ENCODE results near the gene USP30. TPM values are rescaled to one million over a fixed set of nuclear protein-coding genes. Genes with fewer than 3 reads are reported as not detected.

The USP30 gene
- total and polyA plus RNA-seq, 2 donors, result 6.0 to 9.1 TPM

DNA sequence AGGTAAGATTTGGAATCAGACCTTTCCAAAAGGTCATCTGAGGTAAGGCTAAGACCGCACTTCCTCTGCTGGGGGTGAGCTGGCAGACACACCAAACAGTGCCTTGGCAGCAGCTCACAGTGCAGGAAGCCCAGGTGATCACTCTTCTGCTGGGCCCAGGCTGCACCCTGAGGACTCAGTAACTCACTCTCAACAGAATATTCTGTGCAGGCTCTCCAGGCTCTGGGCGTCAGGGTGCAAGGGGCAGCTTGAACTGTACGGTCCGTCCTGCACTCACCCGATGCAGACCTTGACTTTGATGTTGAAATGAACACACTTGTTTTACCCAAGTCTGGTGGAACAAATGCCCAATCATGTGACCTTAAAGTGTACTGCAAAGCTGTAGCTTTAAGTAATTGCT lies 34.9 kb downstream of the USP30 start:
- no peaks in the 10 kb centered on the region for H3K9me3 ChIP-seq (ENCODE audit: control insufficient read depth in 2 of 2, insufficient read depth in 1 of 2, low read length in 1 of 2)
- 93% methylated on average over 5 of the region's 5 CpGs for WGBS
- H3K36me3 ChIP-seq (ENCODE audit: control insufficient read depth in 2 of 2, insufficient read depth in 2 of 2, low read length in 1 of 2), result peaks cover 33 to 42% of the 10 kb centered on the region in 2 donors
- DNase-seq (ENCODE audit: low read depth in 6 of 9, low spot score in 9 of 9), result no peak
- H3K4me1 ChIP-seq (ENCODE audit: control insufficient read depth in 2 of 2, insufficient read depth in 2 of 2, low read length in 2 of 2), result peaks cover 3 to 4% of the 10 kb centered on the region in 2 donors
- no peaks in the 10 kb centered on the region for H3K27me3 ChIP-seq (ENCODE audit: control insufficient read depth in 2 of 2, insufficient read depth in 1 of 2, low read length in 1 of 2)
- H3K27ac ChIP-seq (ENCODE audit: low read depth in 1 of 2, low read length in 1 of 2), result no peak overlapping the region
- H3K4me3 ChIP-seq (ENCODE audit: low read length in 2 of 2), result no peak overlapping the region

DNA sequence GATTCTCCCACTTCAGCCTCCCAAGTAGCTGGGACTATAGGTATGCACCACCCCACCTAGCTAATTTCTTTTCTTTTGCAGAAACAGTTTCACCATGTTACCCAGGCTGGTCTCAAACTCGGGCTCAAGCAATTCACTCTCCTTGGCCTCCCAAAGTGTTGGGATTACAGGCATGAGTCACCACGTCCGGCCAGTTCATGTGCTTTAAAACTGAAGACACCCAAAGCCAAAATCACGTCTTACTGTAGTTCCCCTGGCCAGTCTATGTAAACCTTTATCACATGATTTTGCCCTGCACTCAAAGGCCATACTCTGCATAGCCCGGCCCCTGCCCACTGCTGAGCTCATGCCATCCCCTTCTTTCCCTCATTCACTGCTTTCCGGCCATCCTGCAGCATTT lies 36.4 kb downstream of the USP30 start:
- Histone ChIP-seq H3K27ac (ENCODE audit: low read depth in 1 of 2, low read length in 1 of 2) (no peak overlapping the region), H3K9me3 (ENCODE audit: control insufficient read depth in 2 of 2, insufficient read depth in 1 of 2, low read length in 1 of 2) (peaks cover 0 to 3% of the 10 kb centered on the region in 2 donors), H3K27me3 (ENCODE audit: control insufficient read depth in 2 of 2, insufficient read depth in 1 of 2, low read length in 1 of 2) (no peaks in the 10 kb centered on the region), H3K4me1 (ENCODE audit: control insufficient read depth in 2 of 2, insufficient read depth in 2 of 2, low read length in 2 of 2) (peaks cover 10 to 20% of the 10 kb centered on the region in 2 donors), H3K4me3 (ENCODE audit: low read length in 2 of 2) (no peak overlapping the region), H3K36me3 (ENCODE audit: control insufficient read depth in 2 of 2, insufficient read depth in 2 of 2, low read length in 1 of 2) (peaks cover 22 to 32% of the 10 kb centered on the region in 2 donors)
- no peak for DNase-seq (ENCODE audit: low read depth in 6 of 9, low spot score in 9 of 9)
- 96% methylated on average over 6 of the region's 6 CpGs for WGBS

DNA sequence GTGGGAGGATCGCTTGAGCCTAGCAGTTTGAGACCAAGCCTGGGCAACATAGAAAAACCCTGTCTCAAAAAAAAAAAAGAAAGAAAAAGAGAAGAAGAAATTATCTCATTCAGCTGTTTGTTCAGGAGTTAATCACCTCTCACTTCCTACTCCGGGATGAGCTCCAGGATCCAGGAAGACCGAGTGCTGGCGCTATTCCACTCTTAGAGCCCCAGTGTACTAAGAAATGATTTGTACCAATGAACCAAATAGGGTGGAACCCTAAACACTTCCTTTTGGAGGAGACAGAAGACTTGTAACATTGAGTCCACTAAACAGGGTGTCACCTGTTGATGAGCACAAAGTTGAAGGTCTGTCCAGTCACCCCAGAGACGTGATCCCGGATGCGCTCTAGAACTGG lies 37.3 kb downstream of the USP30 start:
- WGBS, result 97% methylated on average over 7 of the region's 7 CpGs
- H3K27me3 ChIP-seq (ENCODE audit: control insufficient read depth in 2 of 2, insufficient read depth in 1 of 2, low read length in 1 of 2), result no peaks in the 10 kb centered on the region
- H3K4me1 ChIP-seq (ENCODE audit: control insufficient read depth in 2 of 2, insufficient read depth in 2 of 2, low read length in 2 of 2), result peaks cover 10 to 21% of the 10 kb centered on the region in 2 donors
- DNase-seq (ENCODE audit: low read depth in 6 of 9, low spot score in 9 of 9), result no peak
- peaks cover 21 to 32% of the 10 kb centered on the region in 2 donors for H3K36me3 ChIP-seq (ENCODE audit: control insufficient read depth in 2 of 2, insufficient read depth in 2 of 2, low read length in 1 of 2)
- no peak overlapping the region for H3K27ac ChIP-seq (ENCODE audit: low read depth in 1 of 2, low read length in 1 of 2)
- peaks cover 0 to 3% of the 10 kb centered on the region in 2 donors for H3K9me3 ChIP-seq (ENCODE audit: control insufficient read depth in 2 of 2, insufficient read depth in 1 of 2, low read length in 1 of 2)
- H3K4me3 ChIP-seq (ENCODE audit: low read length in 2 of 2), result no peak overlapping the region

DNA sequence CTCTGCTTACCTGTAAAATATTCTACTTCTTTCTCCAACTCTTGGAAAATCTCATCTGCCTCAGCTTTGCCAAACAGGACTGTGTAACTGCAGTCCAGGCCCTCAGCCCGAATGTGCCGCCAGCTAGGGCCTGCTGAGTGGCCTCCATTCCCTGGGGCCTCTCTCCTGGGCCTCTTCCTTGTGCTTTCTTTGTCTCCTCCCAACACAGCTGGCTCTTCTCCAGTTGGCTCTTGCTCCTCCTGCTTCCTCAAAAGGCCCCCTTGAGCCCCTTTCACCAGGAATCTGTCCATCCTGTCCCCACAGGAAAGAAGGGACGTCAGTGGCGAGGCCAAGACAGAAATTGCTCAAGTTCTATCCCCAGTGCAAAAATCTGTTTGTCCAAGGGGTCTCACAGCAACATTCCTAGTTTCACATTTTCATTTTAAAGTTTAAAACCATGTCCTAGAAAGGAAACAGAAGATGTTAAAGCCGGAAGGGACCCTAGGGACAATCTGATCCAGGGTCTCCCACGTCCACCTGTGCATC lies 40.2 kb downstream of the USP30 start:
- H3K4me3 ChIP-seq (ENCODE audit: low read length in 2 of 2), result peak overlapping the region; percentile 38 to 53
- H3K9me3 ChIP-seq (ENCODE audit: control insufficient read depth in 2 of 2, insufficient read depth in 1 of 2, low read length in 1 of 2), result peaks cover 0 to 3% of the 10 kb centered on the region in 2 donors
- H3K27ac ChIP-seq (ENCODE audit: low read depth in 1 of 2, low read length in 1 of 2), result no peak overlapping the region
- H3K36me3 ChIP-seq (ENCODE audit: control insufficient read depth in 2 of 2, insufficient read depth in 2 of 2, low read length in 1 of 2), result peaks cover 3 to 20% of the 10 kb centered on the region in 2 donors
- H3K27me3 ChIP-seq (ENCODE audit: control insufficient read depth in 2 of 2, insufficient read depth in 1 of 2, low read length in 1 of 2), result no peaks in the 10 kb centered on the region
- peaks cover 14 to 26% of the 10 kb centered on the region in 2 donors for H3K4me1 ChIP-seq (ENCODE audit: control insufficient read depth in 2 of 2, insufficient read depth in 2 of 2, low read length in 2 of 2)
- 57% methylated on average over 6 of the region's 6 CpGs for WGBS
- no peak for DNase-seq (ENCODE audit: low read depth in 6 of 9, low spot score in 9 of 9)

DNA sequence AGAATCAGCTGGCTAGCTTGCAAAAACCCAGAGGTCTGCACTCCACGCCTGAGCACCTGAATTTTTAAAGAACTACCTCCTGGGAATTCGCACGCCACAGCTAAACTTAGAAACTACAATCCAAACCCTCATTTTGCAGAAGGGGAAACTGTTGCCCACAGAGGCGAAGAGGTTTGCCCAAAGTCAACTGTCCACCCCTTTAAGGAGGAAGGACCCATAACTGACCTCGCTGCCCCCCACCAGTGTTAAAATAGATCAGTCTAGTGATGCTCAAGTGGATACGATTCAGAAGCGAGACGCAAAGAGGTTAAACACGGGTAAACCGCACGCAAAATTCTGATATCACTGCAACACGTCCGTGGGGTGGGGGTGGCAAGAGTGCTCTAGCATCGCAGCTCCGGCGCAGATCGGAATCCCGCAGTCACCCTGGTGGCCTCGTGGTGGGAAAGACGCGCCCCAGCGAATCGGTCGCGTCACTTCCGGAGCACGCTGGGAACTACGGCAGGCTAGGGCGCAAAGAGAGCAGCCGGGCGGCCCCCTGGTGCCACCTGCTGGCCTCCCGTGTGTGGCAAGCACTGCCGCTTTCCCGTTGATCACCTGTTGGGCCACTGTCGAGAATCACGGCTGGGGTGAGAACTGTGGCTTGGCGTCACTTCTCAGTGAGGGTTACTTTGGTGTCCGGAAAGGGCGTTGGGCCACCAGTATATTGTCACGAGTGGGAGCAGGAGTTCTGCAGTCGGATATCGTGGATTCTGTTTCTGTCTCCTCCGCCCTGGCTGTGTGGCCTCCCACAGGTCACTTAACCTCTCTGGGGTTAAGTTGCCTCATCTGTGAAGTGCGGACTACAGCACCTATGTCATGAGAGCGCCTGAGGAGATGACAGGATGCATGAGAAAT lies 40.9 kb downstream of the USP30 start, which contains the start of gene ALKBH2:
Gene ALKBH2 (minus strand): TSS at position 451 of the 897 bp plus-strand sequence. CDS start 686 bp downstream, outside the sequence.
- peaks cover 0 to 3% of the 10 kb centered on the region in 2 donors for H3K9me3 ChIP-seq (ENCODE audit: control insufficient read depth in 2 of 2, insufficient read depth in 1 of 2, low read length in 1 of 2)
- peak within 1 kb of the TSS; percentile 38 to 53 for H3K4me3 ChIP-seq (ENCODE audit: low read length in 2 of 2)
- peak; percentile 80 to 97 (median 90) for DNase-seq (ENCODE audit: low read depth in 6 of 9, low spot score in 9 of 9)
- WGBS, result 6% methylated on average over 45 of the region's 45 CpGs
- H3K27me3 ChIP-seq (ENCODE audit: control insufficient read depth in 2 of 2, insufficient read depth in 1 of 2, low read length in 1 of 2), result no peaks in the 10 kb centered on the region
- H3K27ac ChIP-seq (ENCODE audit: low read depth in 1 of 2, low read length in 1 of 2), result peak within 1 kb of the TSS; percentile 3 to 47
- H3K4me1 ChIP-seq (ENCODE audit: control insufficient read depth in 2 of 2, insufficient read depth in 2 of 2, low read length in 2 of 2), result peaks cover 17 to 30% of the 10 kb centered on the region in 2 donors
- peaks cover 3 to 17% of the 10 kb centered on the region in 2 donors for H3K36me3 ChIP-seq (ENCODE audit: control insufficient read depth in 2 of 2, insufficient read depth in 2 of 2, low read length in 1 of 2)

DNA sequence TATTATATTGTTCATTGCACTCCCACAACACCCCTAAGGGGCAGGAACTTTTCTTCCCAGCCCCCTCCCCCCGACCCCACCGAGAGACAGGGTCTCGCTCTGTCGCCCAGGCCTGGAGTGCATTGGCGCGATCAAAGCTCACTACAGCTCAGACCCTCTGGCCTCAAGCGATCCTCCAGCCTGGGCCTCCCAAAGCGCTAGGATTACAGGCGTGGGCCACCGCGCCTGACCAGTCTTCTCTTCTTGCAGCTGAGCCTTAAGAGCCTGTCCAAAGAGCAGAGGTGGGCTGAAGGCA lies 44.7 kb downstream of the USP30 start:
- Histone ChIP-seq H3K27ac (ENCODE audit: low read depth in 1 of 2, low read length in 1 of 2) (no peak overlapping the region), H3K36me3 (ENCODE audit: control insufficient read depth in 2 of 2, insufficient read depth in 2 of 2, low read length in 1 of 2) (peaks cover 3 to 18% of the 10 kb centered on the region in 2 donors), H3K4me1 (ENCODE audit: control insufficient read depth in 2 of 2, insufficient read depth in 2 of 2, low read length in 2 of 2) (peaks cover 18 to 35% of the 10 kb centered on the region in 2 donors), H3K27me3 (ENCODE audit: control insufficient read depth in 2 of 2, insufficient read depth in 1 of 2, low read length in 1 of 2) (no peaks in the 10 kb centered on the region), H3K4me3 (ENCODE audit: low read length in 2 of 2) (peak overlapping the region; percentile 51 to 73), H3K9me3 (ENCODE audit: control insufficient read depth in 2 of 2, insufficient read depth in 1 of 2, low read length in 1 of 2) (peaks cover 0 to 3% of the 10 kb centered on the region in 2 donors)
- WGBS, result 49% methylated on average over 11 of the region's 11 CpGs
- no peak for DNase-seq (ENCODE audit: low read depth in 6 of 9, low spot score in 9 of 9)

DNA sequence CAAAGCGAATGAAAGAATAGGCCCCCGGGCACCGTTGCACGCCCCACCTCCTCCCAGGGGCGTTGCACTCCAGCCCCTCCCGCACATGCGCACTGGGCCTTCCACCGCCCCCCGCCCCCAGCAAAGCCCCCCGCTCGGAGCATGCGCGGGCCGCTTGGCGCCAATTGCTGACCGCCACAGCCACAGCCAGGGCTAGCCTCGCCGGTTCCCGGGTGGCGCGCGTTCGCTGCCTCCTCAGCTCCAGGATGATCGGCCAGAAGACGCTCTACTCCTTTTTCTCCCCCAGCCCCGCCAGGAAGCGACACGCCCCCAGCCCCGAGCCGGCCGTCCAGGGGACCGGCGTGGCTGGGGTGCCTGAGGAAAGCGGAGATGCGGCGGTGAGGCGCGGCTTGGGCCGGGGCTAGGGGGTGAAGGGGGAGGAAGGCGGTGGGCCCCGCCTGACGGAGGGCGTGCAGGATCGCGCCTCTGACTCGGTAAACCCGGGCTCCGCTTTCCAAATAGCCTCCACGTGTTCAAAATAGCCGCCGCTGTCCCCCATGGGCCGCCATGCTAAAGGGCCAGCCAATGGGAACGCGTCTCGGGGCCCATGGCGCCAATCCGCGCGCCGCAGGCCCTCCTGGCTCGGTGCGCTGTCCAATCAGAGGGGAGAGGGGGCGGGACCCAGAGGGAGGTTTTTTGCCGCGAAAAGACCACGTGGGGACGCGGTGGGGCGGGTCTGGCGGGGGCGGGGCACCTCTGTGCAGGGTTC lies 45.2 kb downstream of the USP30 start, which contains the start of gene UNG:
Gene UNG (plus strand): TSS at position 163 of the 748 bp plus-strand sequence. CDS start 83 bp downstream, at position 246.
- Histone ChIP-seq H3K9me3 (ENCODE audit: control insufficient read depth in 2 of 2, insufficient read depth in 1 of 2, low read length in 1 of 2) (peaks cover 0 to 3% of the 10 kb centered on the region in 2 donors), H3K36me3 (ENCODE audit: control insufficient read depth in 2 of 2, insufficient read depth in 2 of 2, low read length in 1 of 2) (peaks cover 3 to 23% of the 10 kb centered on the region in 2 donors), H3K4me1 (ENCODE audit: control insufficient read depth in 2 of 2, insufficient read depth in 2 of 2, low read length in 2 of 2) (peaks cover 14 to 30% of the 10 kb centered on the region in 2 donors), H3K27ac (ENCODE audit: low read depth in 1 of 2, low read length in 1 of 2) (peak within 1 kb of the TSS; percentile 60 to 75), H3K27me3 (ENCODE audit: control insufficient read depth in 2 of 2, insufficient read depth in 1 of 2, low read length in 1 of 2) (no peaks in the 10 kb centered on the region), H3K4me3 (ENCODE audit: low read length in 2 of 2) (peak within 1 kb of the TSS; percentile 67 to 73)
- DNase-seq (ENCODE audit: low read depth in 6 of 9, low spot score in 9 of 9), result peak; percentile 76 to 97 (median 93)
- WGBS, result under 1% methylated on average over 71 of the region's 71 CpGs

DNA sequence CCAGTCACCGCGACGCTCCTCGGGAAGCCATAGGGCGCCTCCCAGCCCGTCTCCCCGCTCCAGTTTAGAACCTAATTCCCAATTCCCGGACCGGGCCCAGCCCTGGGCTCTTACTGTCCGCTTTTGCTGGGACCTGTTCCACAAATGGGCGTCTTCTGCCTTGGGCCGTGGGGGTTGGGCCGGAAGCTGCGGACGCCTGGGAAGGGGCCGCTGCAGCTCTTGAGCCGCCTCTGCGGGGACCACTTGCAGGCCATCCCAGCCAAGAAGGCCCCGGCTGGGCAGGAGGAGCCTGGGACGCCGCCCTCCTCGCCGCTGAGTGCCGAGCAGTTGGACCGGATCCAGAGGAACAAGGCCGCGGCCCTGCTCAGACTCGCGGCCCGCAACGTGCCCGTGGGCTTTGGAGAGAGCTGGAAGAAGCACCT lies 45.8 kb downstream of the USP30 start:
- Histone ChIP-seq H3K9me3 (ENCODE audit: control insufficient read depth in 2 of 2, insufficient read depth in 1 of 2, low read length in 1 of 2) (peaks cover 0 to 1% of the 10 kb centered on the region in 2 donors), H3K36me3 (ENCODE audit: control insufficient read depth in 2 of 2, insufficient read depth in 2 of 2, low read length in 1 of 2) (peaks cover 6 to 27% of the 10 kb centered on the region in 2 donors), H3K27ac (ENCODE audit: low read depth in 1 of 2, low read length in 1 of 2) (peak overlapping the region; percentile 60 to 75), H3K4me3 (ENCODE audit: low read length in 2 of 2) (peak overlapping the region; percentile 67 to 73), H3K27me3 (ENCODE audit: control insufficient read depth in 2 of 2, insufficient read depth in 1 of 2, low read length in 1 of 2) (no peaks in the 10 kb centered on the region), H3K4me1 (ENCODE audit: control insufficient read depth in 2 of 2, insufficient read depth in 2 of 2, low read length in 2 of 2) (peaks cover 11 to 24% of the 10 kb centered on the region in 2 donors)
- peak in 1 of 9 donors; percentile 7 for DNase-seq (ENCODE audit: low read depth in 6 of 9, low spot score in 9 of 9)
- under 1% methylated on average over 32 of the region's 32 CpGs for WGBS
